NB4 (cell line): ENCODE results near the gene LPXN.
A peak's percentile ranks its signal among the peaks of the same experiment; 100 is the strongest.

Experiments
- DNase-seq: peaks from one replicate; pipeline ENCODE4 v3.0.0; 2010; ENCODE audit warnings: low read depth
- H3K4me3 ChIP-seq: one replicate; pipeline ENCODE4 v1.5.1; 2011; ENCODE audit warnings: mild to moderate bottlenecking, low read depth, low read length, moderate library complexity
- CTCF ChIP-seq: IDR thresholded peaks from one replicate; pipeline ENCODE4 v1.5.1; 2012; ENCODE audit warnings: low read depth, low read length
- MAX ChIP-seq: IDR thresholded peaks from 2 replicates; pipeline ENCODE4 v1.6.1; 2011; ENCODE audit warnings: low read depth, low read length
- MYC ChIP-seq: IDR thresholded peaks from 2 replicates; pipeline ENCODE4 v1.6.1; 2011; ENCODE audit warnings: low read depth, low read length
- POLR2A ChIP-seq: IDR thresholded peaks from 2 replicates; pipeline ENCODE4 v1.6.1; 2011; ENCODE audit warnings: mild to moderate bottlenecking; ENCODE audit not compliant: insufficient read length; ENCODE audit errors: extremely low read depth

LPXN gene

GRCh38 chr11:58513747-58514367 lies 61.8 kb downstream of the LPXN start:
- peak; percentile 55 for TF ChIP-seq CTCF
- no peak for TF ChIP-seq MYC
- no peak overlapping the region for H3K4me3 ChIP-seq
- DNase-seq = peak; percentile 69

GRCh38 chr11:58511636-58512035 lies 64.0 kb downstream of the LPXN start:
- TF ChIP-seq MYC = no peak
- TF ChIP-seq CTCF = no peak
- TF ChIP-seq MAX = no peak
- TF ChIP-seq POLR2A = no peak
- no peak for DNase-seq
- no peak overlapping the region for H3K4me3 ChIP-seq

GRCh38 chr11:58509748-58510147 lies 65.9 kb downstream of the LPXN start:
- no peak for DNase-seq
- TF ChIP-seq POLR2A (no peak), MAX (no peak), MYC (no peak), CTCF (no peak)
- no peak overlapping the region for H3K4me3 ChIP-seq

GRCh38 chr11:58508814-58509213 lies 66.8 kb downstream of the LPXN start:
- no peak for TF ChIP-seq MAX
- no peak for TF ChIP-seq POLR2A
- no peak for TF ChIP-seq MYC
- TF ChIP-seq CTCF = no peak
- no peak overlapping the region for H3K4me3 ChIP-seq
- no peak for DNase-seq

GRCh38 chr11:58508005-58508404 lies 67.7 kb downstream of the LPXN start, which contains the start of gene OR5B21:
Gene OR5B21, minus strand, starts transcription at chr11:58508105. Its CDS starts 0 bp downstream, at chr11:58508105.
- no peak within 1 kb of the TSS for H3K4me3 ChIP-seq
- TF ChIP-seq MAX (no peak), CTCF (no peak), POLR2A (no peak)
- no peak for DNase-seq

- TF ChIP-seq CTCF (no peak), POLR2A (no peak), MAX (no peak), MYC (no peak)
- H3K4me3 ChIP-seq = no peak overlapping the region
- no peak for DNase-seq
Observed at GRCh38 chr11:58507355-58507754, 68.3 kb downstream of the LPXN start.
